ENCODE data around the gene DNAH5.

DNA sequence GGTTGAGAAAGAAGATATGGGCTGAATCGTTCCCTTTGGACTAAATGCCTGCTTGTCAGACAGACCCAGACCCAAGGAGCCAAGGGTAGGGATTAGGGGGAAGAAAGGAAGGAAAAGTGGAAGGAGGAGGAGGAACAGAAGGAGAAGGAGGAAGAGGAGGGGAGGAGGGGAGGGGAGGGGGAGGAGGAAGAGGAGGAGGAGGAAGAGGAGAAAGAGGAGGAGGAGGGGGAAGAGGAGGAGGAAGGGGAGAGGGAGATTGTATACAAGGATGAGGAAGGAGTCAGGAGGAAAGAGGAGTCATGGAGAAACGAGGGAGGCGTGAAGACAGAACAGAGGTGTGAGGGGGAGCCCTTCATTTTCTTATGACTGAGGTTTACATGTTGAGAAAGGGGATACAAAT, 46.9 kb upstream of the DNAH5 start:
- TF ChIP-seq, protein P1, sequence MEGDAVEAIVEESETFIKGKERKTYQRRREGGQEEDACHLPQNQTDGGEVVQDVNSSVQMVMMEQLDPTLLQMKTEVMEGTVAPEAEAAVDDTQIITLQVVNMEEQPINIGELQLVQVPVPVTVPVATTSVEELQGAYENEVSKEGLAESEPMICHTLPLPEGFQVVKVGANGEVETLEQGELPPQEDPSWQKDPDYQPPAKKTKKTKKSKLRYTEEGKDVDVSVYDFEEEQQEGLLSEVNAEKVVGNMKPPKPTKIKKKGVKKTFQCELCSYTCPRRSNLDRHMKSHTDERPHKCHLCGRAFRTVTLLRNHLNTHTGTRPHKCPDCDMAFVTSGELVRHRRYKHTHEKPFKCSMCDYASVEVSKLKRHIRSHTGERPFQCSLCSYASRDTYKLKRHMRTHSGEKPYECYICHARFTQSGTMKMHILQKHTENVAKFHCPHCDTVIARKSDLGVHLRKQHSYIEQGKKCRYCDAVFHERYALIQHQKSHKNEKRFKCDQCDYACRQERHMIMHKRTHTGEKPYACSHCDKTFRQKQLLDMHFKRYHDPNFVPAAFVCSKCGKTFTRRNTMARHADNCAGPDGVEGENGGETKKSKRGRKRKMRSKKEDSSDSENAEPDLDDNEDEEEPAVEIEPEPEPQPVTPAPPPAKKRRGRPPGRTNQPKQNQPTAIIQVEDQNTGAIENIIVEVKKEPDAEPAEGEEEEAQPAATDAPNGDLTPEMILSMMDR (conservative IDR thresholded peaks at IDR 0.05 in 1 of 2, IDR thresholded peaks at IDR 0.05 in 1 of 2; ENCODE audit: extremely low read depth in 1 of 2, insufficient read depth in 1 of 2, low read depth in 1 of 2, low read length in 2 of 2), result no peak
- no peak for TF ChIP-seq EZH2 (IDR thresholded peaks at IDR 0.05; ENCODE audit: borderline replicate concordance, low read length)

All from mammary epithelial cell (primary cell).